GM10847 (cell line): ENCODE data around the gene TBCD.

Experiments used
- POLR2A ChIP-seq: IDR thresholded peaks from 2 replicates; pipeline ENCODE4 v1.6.1; 2011; ENCODE audit not compliant: insufficient read length; ENCODE audit errors: extremely low read depth

Gene TBCD

DNA sequence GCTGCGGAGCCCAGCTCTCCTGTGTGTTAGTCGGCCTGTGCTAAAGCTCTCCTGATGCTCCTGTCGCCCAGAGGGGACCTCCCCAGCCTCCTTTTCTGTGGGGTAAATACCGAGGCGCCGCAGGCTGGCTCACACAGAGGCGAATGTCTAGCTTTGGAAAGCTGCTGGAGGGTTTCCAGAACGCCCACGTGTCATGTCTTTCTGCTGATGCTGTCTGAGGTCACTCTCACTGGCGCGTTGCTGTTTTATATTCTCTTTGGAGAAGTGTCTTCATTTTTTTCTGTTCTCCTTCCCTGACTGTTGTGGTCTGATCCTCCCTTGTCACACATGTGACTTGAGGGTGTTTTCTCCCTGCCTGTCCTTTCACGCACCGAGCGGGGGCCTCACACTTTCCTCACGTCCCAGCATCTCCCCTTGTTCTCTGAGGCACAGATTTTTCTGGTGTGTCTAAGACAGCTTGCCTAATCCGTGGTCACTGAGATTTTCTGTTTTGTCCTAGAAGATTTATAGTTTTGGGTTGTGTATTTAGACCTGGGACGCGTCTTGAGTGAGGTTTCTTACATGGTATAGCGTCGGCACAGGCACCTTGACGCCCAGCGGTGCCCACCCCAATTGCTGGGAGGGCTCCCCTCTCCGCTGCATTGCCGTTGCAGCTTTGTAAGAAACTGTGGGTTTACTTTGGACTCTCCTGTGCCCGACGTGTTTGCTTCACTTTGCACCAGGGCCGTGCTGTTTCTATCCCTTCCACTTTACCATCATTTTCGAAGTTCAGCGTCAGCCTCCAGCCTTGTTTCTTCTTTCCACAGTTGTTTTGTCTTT, 180.0 kb downstream of the TBCD start:
- TF ChIP-seq POLR2A: no peak

DNA sequence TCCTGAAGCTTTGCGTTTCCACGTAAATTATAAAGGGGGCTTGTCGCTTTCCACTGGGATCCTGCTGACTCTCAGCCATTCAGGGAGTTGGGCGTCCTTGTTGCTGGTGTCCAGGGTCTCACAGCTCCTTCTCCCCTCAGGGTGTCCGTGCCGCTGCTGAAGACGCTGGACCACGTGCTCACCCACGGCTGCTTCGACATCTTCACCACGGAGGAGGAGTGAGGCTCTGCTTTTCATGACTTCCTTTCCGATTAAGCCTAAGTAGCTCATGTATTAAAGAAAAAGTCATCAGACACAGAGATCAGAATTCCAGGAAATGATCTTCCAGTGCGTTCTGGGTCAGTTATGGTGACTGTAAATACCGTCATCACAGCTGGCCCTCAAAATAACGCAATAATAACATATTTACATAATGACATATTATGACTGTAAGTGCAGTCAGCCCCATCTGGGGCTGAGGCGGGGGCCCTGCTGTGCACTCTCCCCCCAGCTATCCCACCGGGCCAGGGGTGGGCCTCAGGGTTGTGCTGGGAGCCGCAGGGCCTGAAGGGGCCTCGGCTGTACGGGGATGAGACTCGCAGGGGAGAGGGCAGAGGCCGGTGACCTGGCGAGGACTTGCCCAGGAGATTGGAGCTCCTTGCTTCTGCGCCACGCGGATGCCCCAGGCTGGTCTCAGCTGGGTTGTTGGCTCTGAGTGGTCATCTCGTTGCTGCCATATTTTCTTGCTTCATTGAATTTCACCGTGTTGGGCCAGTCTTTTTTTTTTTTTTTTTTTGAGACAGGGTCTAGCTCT, 180.8 kb downstream of the TBCD start:
- no peak for TF ChIP-seq POLR2A

DNA sequence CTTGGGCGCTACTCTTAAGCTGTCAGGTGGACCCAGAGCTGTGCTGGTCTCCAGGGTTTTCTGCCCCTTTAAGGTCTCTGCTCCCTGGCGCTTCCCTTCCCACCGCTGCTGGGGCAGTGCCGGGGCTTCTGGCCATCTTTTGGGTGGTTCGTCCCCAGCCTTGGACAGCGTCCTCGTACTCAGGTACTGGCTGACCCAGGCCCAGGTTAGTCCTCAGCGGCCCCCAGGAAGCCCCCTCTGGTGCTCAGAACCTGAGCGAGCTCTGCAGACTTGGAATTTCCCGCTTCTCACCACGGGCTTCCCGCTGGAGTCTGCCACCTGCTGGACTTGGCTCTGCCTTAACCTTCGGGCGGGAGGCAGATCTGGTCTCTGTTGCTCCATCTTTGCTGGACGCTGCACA, 182.0 kb downstream of the TBCD start:
- no peak for TF ChIP-seq POLR2A

DNA sequence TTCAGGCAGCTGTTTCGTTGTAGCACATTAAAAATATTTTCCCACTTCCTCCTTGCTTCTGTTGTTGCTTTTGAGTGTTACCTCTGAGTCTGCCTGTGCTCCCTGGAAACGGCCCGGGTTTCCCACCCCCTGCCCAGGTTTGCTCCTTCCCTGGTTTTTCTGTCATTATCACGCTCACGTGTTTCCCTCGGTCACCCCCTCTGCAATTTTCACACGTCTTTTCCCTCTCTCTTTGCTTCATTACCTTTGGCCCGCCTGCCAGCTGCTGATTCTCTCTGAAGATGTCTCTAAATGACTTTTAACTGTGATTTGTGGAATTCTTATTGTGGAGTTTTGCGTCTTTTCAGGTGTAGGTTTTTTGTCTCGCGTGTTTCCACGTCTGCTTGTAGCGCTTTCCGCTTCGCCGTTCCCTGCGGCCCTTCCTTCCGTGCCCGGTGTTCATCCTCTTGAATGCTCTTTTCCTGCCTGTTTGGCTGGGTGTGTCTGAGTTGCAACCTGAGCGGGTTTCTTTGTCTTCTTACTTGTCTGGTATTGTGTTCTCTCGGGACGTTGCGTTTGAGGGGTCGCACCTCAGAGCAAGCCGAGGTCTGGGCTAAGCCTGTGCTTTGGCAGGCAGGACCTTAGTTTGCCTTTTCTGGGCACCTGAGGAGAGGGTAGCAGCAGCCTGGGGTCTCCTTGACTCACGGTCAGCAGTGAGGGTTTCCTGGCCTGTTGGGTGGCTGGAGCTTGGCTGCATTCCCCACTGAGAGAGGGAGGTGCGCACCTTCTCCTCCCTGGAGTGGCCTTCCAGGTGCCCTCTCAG, 184.3 kb downstream of the TBCD start:
- TF ChIP-seq POLR2A: no peak

DNA sequence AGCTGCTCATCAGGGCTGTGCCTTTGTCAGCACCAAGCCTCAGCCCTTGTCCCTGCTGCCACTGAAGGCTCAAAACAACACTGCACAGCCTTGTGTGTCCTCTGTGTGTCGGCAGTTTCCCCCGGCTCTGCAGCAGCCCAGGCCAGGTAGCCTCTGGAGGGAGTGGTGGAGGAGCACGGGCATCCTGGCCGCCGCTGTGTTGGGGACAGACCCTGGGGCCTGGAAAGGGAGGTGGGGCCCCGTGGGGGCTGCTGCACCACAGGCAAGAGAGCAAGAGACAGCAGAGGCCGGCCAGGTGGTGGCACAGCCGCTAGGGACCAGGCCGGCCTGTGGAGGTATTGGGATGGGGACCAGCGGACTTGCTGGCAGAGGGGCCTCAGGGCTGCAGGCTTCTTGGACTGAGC, 184.9 kb downstream of the TBCD start:
- TF ChIP-seq POLR2A: no peak

DNA sequence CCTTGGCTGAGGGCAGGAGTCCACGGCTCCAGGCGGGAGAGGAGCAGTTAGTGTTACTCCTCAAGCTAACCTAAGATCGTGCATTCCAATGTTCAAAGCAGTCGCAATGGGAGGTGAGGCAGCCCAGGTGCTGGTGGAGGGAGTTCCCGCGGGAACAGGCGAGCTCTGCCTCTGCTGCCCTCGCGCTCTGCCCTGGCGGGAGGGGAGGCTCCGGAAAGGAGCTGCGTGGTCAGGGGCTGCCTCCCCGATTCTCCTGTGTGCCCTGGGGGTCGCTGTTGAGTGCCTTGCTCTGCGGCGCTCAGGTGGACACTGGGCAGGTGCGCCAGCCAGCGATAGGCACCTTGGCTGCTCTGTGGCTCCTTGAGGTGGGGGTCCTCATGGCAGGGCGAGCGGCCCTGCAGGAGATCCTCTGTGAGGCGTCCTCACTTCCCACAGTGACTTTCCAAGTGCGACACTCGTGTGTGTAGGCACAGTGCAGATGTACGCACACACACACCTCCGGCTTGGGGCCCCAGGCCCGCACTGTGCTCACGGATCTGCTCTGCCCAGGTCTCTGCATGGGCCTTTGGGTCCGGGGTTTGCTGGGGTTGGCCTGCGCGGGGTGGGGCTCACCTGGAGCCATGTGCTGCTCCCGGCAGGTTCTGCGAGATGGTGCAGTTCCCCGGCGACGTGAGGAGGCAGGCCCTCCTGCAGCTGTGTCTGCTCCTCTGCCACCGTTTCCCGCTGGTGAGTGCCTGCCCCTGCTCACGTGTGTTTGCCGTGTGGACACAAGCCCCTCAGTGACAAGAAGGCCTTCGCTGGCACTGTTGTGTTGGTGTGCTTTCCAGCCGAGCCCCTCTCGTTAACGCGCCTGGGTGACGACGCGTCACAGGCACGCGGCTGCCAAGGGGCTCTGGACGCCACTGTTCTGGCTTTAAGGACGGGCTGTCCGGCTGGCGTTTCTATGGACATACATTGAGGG, 185.8 kb downstream of the TBCD start:
- TF ChIP-seq POLR2A: no peak

DNA sequence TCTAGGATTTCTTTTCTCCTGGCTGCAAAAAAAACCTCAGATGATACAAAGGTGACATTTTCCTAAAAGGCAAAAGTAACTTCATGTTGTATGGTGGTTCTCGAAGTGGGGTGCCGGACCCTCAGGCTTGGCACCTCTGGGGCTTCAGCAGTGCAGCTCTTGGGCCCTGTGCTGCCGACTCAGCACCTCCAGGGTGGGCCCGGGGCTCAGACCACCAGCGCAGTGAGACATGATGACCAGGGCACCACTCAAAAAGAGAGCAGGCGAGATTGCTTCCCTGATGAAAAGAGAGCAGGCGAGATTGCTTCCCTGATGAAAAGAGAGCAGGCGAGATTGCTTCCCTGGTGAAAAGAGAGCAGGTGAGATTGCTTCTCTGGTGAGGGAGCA, 186.6 kb downstream of the TBCD start:
- no peak for TF ChIP-seq POLR2A

DNA sequence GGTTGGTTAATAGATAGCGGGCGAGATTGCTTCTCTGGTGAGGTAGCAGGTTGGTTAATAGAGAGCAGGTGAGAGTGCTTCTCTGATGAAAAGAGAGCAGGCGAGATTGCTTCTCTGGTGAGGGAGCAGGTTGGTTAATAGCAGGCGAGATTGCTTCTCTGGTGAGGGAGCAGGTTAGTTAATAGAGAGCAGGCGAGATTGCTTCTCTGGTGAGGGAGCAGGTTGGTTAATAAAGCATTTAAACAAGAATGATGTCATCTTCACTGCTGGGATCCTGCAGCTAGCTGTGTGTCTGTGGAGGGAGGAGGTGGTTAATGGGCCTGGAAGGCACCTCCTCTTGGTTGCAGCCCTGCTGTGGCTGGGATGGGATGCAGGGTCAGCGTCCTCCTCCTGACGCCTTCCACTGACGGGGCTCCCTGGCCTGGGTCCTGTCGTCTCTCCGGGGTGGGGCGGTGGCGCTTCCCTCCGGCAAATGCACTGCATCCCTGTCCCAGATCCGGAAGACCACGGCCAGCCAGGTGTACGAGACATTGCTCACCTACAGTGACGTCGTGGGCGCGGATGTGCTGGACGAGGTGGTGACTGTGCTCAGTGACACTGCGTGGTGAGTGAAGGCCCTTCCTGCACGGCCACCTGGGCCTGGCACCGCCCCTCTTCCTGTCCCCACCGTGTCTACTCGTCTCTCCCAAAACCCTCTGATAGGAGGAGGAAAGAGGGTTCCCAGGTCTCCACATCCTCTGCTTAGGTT, 187.2 kb downstream of the TBCD start:
- TF ChIP-seq POLR2A: no peak

DNA sequence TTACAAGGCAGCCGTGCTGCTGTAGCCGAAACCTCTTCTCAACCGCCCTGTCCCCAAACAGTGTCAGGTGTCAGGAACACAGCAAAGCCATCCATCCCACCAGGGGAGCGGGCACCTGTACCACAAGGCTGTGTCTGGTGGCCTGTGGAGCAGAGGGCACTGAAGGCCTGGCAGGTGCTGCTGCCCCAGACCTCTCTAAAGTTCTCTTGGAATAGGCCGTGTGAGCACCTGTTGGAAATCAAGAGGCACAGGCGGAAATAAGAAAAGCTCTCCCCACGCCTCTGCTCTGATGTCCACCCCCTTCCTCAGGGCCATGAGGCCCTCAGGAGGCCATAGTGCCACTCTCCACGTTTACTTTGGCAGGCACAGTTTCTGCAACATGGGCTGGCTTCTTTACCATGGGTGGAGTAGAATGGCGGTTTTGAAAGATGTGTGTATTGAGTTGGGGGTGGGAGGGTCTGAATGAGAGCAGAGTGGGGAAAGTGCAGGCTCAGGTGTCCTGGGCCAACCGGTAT, 187.8 kb downstream of the TBCD start:
- no peak for TF ChIP-seq POLR2A

DNA sequence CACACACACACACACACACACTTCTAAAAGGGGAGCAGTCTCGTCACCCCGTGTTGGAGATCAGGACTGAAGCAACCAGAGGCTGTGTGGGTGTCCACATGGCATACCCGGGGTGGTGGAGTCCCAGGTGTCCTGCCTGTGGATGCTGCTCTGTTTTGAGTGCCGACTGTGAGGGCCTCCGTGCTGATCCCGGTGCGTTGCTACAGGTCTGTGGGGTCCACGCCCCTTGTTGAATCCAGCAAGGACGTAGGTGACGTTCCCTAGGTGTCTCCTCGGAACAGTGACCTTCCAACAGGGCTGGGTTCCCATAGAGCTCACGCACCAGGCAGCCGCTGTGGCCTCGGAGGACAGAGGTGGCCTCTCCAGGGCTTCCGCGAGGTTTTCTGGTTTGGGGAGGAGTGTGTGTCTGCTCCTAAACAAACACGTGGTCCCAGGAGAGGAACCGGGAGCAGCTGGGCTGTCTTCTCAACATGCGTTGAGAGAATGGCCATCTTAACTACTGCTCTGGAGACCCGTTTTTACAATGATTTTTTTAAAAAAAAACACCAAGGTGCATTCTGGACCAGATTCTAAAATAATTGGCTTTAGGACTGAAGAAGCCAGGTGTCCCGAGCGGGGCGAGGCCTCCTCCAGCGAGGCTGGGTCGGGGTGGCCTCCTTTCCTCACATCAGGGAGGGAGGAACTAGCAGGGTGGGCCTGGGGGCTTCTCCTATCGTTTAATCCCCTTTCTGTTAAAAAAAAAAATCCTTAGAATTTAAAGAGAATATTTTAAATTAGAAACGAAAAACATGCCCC, 188.6 kb downstream of the TBCD start:
- TF ChIP-seq POLR2A: no peak

DNA sequence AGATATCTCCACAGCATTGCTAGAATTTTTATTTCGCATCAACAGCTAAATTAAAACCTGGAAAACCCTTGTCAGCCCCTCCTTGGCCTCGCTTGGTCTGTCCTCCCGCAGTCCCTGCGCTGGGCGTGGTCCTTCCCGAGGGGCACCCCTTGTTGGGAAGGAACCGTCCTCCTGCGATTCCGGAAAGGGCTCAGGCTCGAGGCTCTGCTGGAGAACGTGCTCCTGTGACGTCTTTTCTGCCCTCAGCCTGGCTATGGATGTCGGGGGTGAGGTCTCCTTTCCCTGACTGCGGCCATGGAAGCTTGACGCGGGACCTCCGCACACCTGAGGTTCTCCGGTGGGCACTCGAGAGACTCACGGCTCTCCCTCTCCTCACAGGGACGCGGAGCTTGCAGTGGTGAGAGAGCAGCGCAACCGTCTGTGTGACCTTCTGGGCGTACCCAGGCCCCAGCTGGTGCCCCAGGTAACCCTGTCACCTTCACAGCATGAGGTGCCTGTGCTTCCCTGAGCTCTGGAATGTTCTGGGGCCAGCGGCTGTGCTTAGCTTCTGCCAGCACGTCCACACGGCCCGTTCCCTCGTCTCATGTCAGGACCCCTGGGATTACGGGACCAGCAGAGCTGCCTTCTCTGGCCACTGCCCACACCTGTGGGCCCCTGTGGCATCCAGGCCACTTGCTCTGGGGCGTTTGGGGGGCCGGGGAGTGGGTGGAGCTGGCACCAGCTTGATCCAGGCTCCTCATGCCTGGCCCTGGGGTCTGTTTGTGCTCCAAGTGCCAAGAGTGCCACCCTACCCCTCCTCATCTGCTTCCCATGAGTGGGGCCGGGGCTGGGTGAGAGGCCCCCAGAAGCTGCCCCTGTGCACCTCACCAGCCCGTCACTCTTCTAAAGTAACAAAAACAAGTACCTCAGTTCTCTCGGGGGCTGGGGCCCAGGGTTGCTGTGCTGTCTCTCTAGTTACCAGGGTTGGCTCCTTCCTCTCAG, 189.4 kb downstream of the TBCD start:
- no peak for TF ChIP-seq POLR2A
